GM10248 (cell line): ENCODE measurements around the gene DAGLA.

Experiments used
- CTCF ChIA-PET: fragments of 300-600 bp; sonication (Branson Sonifier 250); formaldehyde crosslinking; extraction: SDS; loops from one replicate; lab custom pipeline; 2021; ENCODE audit warnings: antibody characterized with exemption; lab: Yijun Ruan, JAX
- POLR2A ChIA-PET: fragments of 350-650 bp; sonication (Branson Sonifier 250); formaldehyde crosslinking; extraction: SDS; loops from one replicate; lab custom pipeline; 2020; ENCODE audit warnings: antibody characterized with exemption; lab: Yijun Ruan, JAX
- DNase-seq: peaks from one replicate; pipeline ENCODE4 v3.0.0; 2012; ENCODE audit errors: extremely low spot score
- TF ChIP-seq, protein P1 (sequence below): IDR thresholded peaks from 2 replicates; pipeline ENCODE4 v1.5.1; 2012; ENCODE audit warnings: mild to moderate bottlenecking, low read depth; ENCODE audit errors: extremely low read depth, missing control alignments, control extremely low read depth

The DAGLA gene

DNA sequence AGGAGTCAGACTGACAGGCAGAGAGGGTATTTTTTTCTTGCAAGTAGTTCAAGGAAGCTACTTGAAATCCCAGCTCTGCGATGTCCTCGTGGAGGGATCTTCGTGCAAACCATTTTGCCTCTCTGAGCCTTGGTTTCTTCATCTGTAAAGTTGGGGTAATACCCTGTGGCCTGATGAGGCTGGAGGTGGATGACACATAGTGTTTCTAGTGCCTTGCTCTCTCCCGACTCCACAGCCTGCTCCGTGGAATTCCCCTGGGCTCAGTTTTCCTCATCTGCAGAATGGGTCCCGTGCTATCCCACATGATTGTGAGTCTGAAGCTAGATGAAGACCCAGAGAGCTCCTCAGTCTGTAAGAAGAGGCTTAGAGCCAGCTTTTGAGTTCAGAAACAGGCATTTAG, 32.7 kb downstream of the DAGLA start:
- TF ChIP-seq, protein P1, sequence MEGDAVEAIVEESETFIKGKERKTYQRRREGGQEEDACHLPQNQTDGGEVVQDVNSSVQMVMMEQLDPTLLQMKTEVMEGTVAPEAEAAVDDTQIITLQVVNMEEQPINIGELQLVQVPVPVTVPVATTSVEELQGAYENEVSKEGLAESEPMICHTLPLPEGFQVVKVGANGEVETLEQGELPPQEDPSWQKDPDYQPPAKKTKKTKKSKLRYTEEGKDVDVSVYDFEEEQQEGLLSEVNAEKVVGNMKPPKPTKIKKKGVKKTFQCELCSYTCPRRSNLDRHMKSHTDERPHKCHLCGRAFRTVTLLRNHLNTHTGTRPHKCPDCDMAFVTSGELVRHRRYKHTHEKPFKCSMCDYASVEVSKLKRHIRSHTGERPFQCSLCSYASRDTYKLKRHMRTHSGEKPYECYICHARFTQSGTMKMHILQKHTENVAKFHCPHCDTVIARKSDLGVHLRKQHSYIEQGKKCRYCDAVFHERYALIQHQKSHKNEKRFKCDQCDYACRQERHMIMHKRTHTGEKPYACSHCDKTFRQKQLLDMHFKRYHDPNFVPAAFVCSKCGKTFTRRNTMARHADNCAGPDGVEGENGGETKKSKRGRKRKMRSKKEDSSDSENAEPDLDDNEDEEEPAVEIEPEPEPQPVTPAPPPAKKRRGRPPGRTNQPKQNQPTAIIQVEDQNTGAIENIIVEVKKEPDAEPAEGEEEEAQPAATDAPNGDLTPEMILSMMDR: no peak
- DNase-seq: no peak
- POLR2A ChIA-PET: no interaction called here
- CTCF ChIA-PET: interaction anchor here (0.9 to 1.2 kb wide), 6 partner anchors 11 to 234 kb away, joined by 3 to 4 read pairs (median 3); no protein-coding TSS in a partner anchor

DNA sequence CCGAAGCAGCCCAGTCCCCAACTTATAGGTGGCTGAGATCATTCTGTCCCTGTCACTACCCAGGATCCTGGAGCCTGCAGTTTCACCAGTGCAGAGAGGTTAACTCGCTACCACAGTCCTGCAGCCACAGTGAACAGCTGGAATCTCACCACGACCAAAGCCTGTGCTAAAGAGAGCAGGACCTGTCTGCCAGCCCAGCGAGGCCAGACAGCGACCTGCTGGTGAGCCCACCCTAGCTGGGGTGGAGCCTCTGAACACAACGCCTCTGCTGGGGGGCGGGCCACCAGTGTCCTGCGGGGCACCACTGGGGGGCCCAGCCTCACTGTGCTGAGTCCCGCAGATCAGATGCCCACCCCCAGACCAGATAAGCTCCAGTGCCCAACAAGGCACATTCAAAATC, 33.3 kb downstream of the DAGLA start:
- POLR2A ChIA-PET: no interaction called here
- no peak for DNase-seq
- TF ChIP-seq, protein P1: no peak
- CTCF ChIA-PET: interaction anchor here (0.8 to 1.1 kb wide), 5 partner anchors 20 to 235 kb away, joined by 3 to 4 read pairs (median 3); no protein-coding TSS in a partner anchor

DNA sequence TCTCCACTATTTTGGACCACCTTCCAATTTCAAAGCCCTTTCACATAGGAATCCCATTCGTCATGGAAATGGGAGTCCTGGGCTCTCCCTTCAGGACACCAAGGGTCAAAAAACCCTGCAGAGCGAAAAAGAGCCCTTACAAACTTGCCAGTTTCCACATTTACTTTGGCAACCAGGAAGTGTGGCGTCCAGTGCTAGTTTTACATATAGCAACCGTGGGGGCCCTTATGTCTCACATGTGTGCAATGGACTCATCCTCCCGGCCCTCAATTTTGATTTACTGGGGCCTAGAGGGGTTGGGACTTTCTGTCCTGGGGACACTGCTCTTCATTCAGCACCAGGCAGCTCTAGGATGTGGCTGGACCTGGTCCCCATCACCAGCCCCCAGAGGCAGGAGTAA, 33.7 kb downstream of the DAGLA start:
- POLR2A ChIA-PET: no interaction called here
- DNase-seq: no peak
- TF ChIP-seq, protein P1: no peak
- CTCF ChIA-PET: interaction anchor here (0.8 to 1.1 kb wide), 3 partner anchors 20 to 75 kb away, joined by 3 read pairs; no protein-coding TSS in a partner anchor

DNA sequence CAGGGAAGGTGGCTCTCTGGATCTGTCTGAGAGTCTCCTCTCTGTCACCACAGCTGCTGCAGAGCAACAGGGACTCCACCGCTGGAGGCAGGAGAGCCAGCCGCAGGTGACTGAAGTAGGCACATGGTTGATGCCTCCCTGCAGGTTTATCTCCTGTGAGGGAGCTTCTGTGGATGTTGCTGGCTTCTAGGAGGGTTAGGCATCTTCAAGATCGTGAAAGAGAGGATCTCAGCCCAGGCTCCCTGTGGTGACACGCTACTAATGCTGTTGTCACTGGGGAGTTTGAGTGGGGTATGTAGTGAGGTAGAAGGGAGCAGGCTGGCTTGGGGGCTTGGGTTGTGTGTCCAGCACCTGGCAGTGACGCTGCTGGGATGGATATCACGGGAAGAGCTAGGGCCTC, 34.1 kb downstream of the DAGLA start:
- TF ChIP-seq, protein P1: no peak
- DNase-seq: no peak
- ChIA-PET CTCF (interaction anchor here (0.8 to 1.1 kb wide), 2 partner anchors 19 to 21 kb away, joined by 3 read pairs; no protein-coding TSS in a partner anchor), POLR2A (no interaction called here)

DNA sequence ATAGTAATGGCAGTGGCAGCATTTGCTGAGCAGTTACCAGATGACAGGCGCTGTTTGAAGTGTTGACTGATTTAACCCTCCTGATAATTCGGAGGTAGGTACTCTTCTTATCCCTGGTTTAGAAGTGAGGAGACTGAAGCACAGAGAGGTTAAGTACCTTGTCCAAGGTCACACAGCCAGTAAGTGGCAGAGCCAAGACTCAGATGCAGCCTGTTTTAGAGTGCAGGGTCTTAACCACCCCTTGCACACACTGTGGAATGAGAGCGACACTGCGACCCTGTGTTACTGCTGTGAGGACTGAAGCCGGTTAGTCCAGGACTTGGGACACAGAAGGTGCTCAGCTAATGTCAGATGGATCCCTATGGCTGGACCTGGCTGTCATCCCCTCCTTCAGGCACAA, 34.7 kb downstream of the DAGLA start:
- CTCF ChIA-PET: interaction anchor here (1.1 to 1.2 kb wide), 2 partner anchors 14 to 34 kb away, joined by 3 read pairs; no protein-coding TSS in a partner anchor
- POLR2A ChIA-PET: no interaction called here
- no peak for DNase-seq
- TF ChIP-seq, protein P1: no peak

DNA sequence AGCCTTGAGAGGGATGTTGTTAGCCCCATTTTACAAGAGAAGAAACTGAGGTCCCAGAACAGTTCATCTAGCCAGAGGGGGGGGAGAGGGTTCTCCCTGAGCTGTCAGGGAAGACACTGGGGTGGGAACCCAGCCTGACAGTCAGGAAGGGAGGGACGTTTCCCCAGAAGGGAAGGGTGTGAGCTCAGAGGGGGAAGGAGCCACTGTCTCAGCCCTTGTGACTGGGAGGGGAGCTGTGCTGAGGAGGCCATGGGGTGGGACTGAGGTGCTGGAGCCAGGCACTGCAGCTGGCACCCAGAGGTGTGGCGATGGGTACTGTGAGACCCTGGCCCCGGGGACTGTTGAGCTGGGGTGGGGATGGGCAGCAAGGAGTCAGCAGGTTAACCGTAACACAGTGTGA, 35.7 kb downstream of the DAGLA start:
- POLR2A ChIA-PET: no interaction called here
- TF ChIP-seq, protein P1: no peak
- no peak for DNase-seq
- CTCF ChIA-PET: interaction anchor here (1.1 to 1.2 kb wide), 3 partner anchors 8 to 35 kb away, joined by 3 read pairs; no protein-coding TSS in a partner anchor
